Measurements from ENCODE around the gene RRP1B.

DNA sequence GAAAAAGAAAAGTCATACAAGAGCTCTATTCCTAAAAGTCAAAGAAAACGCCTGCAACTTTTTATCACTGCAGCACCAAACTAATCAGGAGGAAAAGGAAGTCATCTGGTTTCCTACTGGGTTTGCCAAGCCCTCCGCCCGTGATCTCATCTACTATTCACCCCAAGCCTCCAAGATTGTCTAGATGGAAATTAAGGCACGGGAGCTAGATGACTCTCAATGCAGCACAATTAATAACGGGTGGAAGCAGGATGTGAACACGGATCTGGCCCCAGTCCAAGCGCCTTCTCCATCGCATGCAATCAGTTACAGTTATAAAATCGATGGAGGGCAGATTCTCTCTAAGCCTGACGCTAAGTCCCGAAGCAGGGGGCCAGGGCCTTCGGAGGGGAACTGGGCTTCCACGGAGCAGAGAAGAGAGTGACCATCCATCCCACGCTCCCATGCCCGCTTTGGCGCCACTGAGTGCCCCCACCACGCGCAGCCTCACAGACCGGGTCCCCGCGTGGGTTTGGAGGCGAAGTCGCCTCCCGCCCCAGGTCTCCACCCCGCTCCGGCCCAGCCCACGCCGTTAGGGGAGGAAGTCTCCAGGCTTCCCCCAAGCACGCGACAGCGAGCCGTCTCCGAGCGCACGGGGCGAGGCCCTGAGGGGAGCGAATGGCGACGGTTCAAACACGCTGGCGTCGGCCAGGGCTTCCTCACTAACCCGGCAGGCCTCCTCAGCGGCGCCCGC is 1.8 kb upstream of the RRP1B start:
- TF ChIP-seq BACH2 (CRISPR knock-in tag; IDR thresholded peaks at IDR 0.05; ENCODE audit: borderline replicate concordance) (no peak), ARNTL (CRISPR knock-in tag; IDR thresholded peaks at IDR 0.05; ENCODE audit: borderline replicate concordance, low read depth) (no peak), ZFP3 (CRISPR knock-in tag; IDR thresholded peaks at IDR 0.05) (no peak), ZNF565 (CRISPR knock-in tag; conservative IDR thresholded peaks at IDR 0.05; ENCODE audit: low read depth) (no peak), RARB (CRISPR knock-in tag; IDR thresholded peaks at IDR 0.05) (no peak), PPARA (CRISPR knock-in tag; IDR thresholded peaks at IDR 0.05; ENCODE audit: borderline replicate concordance) (no peak), CSRNP3 (CRISPR knock-in tag; IDR thresholded peaks at IDR 0.05) (no peak), ZFP30 (CRISPR knock-in tag; IDR thresholded peaks at IDR 0.05) (no peak), PATZ1 (CRISPR knock-in tag; IDR thresholded peaks at IDR 0.05; ENCODE audit: borderline replicate concordance) (no peak), SNAI2 (CRISPR knock-in tag; IDR thresholded peaks at IDR 0.05) (no peak), ESRRG (CRISPR knock-in tag; IDR thresholded peaks at IDR 0.05) (no peak)

Measured in SK-N-SH treated with all-trans-retinoic acid at 6 μM for 48 hours (cell line).